GM21360 (cell line): ENCODE data around the gene RRAS2.

ENCODE experiments used
- ATAC-seq: cut with Tn5 transposase; IDR thresholded peaks from one replicate; pipeline ENCODE4 v1.9.1; 2021; ENCODE audit warnings: mild to moderate bottlenecking, moderate library complexity; ENCODE audit not compliant: unreplicated experiment

Gene RRAS2

DNA sequence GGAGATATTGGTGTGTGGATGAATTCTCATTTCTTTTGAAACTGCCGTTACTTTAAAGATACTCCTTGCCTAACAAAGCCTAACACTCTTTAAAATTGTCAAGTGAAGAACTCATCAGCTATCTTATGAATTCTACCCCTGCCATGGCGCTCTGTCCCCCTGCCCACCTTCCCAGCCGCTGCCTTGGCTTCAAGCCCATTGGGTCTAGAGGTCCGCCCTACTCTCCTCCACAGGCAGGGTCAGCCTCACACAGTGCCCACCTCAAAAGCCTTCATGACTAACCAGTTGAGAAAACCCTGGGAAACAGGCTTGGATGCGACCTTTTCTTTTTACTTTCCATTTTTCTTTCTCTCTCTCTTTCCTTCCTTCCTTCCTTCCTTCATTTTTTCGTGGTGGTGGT is 128.6 kb downstream of the RRAS2 start:
- ATAC-seq, result no peak

DNA sequence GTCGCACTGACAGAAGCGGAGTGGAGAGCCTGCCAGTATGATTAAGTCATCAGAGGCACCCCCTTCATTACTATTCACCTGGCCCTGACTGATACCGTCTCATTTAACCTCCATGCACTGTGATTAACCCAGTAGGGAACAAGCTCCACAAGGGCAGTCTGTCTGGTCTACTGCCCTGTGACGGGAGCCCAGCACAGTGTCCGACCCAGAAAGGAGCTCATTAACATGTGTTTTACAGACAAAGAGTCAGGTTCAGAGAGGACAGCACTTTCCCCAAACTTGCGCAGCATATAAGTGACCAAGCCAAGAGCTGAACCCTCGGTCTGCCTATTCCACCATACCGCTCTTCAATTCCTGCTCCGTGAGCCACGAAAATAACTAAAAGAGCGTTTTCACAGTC is 129.5 kb downstream of the RRAS2 start:
- no peak for ATAC-seq

DNA sequence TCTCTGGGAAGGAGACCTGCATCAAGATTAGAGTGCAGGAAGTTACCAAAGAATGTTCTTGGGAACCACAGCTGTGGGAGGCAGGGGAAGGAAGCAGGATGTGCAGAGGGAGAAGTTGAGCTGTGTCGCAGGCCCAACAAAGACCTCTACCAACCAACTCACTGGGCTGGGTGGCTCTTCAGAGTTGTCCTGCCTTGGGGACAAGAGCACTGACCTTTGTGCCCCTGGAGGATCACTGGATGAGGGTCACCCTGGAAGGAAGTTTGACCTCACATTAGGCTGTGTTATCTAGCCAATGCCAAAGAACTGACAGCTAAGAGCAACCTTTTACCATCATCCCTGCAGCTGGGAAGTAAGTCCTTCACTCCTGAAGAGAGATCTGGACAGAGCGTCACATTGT is 130.6 kb downstream of the RRAS2 start:
- ATAC-seq, result no peak
